Activated CD4-positive, alpha-beta memory T cell treated with anti-CD3 and anti-CD28 coated beads for 36 hours (primary cell): Measurements from ENCODE around the gene TPBGL. TPM values are rescaled to one million over a fixed set of nuclear protein-coding genes. Genes with fewer than 3 reads are reported as not detected.
"Not testable (repeated sequence)": the region's sequence is repeated elsewhere in the genome, so short reads cannot be mapped to it uniquely, and the experiment has no call there.

Experiments
- CTCF ChIA-PET: fragments of 350-600 bp; sonication (Branson Sonifier 250); formaldehyde crosslinking; loops from one replicate; lab custom pipeline; 2021; ENCODE audit warnings: antibody characterized with exemption, inconsistent platforms; lab: Charles Lee
- POLR2A ChIA-PET: fragments of 350-600 bp; sonication (Branson Sonifier 250); formaldehyde crosslinking; loops from one replicate; lab custom pipeline; 2021; ENCODE audit warnings: antibody characterized with exemption; lab: Charles Lee
- DNase-seq: peaks from one replicate; pipeline ENCODE4 v3.0.0-alpha.2; 2020
- H3K27ac Mint-ChIP-seq: one replicate; pipeline ENCODE4 v1.8.0; 2021; ENCODE audit warnings: mixed read lengths
- H3K27me3 Mint-ChIP-seq: one replicate; pipeline ENCODE4 v1.8.0; 2021; ENCODE audit warnings: mixed read lengths
- H3K36me3 Mint-ChIP-seq: one replicate; pipeline ENCODE4 v1.8.0; 2021; ENCODE audit warnings: mixed read lengths
- H3K4me1 Mint-ChIP-seq: one replicate; pipeline ENCODE4 v1.8.0; 2021; ENCODE audit warnings: low read depth, mixed read lengths
- H3K4me3 Mint-ChIP-seq: one replicate; pipeline ENCODE4 v1.8.0; 2021; ENCODE audit warnings: mild to moderate bottlenecking, mixed read lengths
- H3K9me3 Mint-ChIP-seq: one replicate; pipeline ENCODE4 v1.8.0; 2021; ENCODE audit warnings: mixed read lengths
- intact Hi-C: fragments of 100-400 bp; cut with micrococcal nuclease; formaldehyde crosslinking; loops from one replicate; pipeline ENCODE4 v1.15.1; 2023
- total RNA-seq, 2 experiments: library from RNA; stranded (reverse); gene quantifications; one replicate each; pipeline ENCODE4 v1.2.3, GENCODE V29; 2021

Gene TPBGL
- total RNA-seq, 2 experiments from 2014 or later: 0.07 TPM; not detected in 1

GRCh38 chr11:75267171-75267970 lies 26.8 kb downstream of the TPBGL start:
- no peaks in the 10 kb centered on the region for H3K9me3 Mint-ChIP-seq
- no peak overlapping the region for H3K4me3 Mint-ChIP-seq
- ChIA-PET POLR2A (no interaction called here), CTCF (no interaction called here)
- H3K4me1 Mint-ChIP-seq: peaks cover 27% of the 10 kb centered on the region
- intact Hi-C loops: no loop called here
- DNase-seq: no peak
- no peaks in the 10 kb centered on the region for H3K27me3 Mint-ChIP-seq
- H3K36me3 Mint-ChIP-seq: peaks cover 2% of the 10 kb centered on the region
- no peak overlapping the region for H3K27ac Mint-ChIP-seq

GRCh38 chr11:75268626-75269366 lies 28.2 kb downstream of the TPBGL start:
- no peaks in the 10 kb centered on the region for H3K27me3 Mint-ChIP-seq
- no peak for DNase-seq
- ChIA-PET POLR2A (no interaction called here), CTCF (interaction anchor here (0.8 to 3.0 kb wide), 4 partner anchors 11 to 128 kb away, joined by 3 to 22 read pairs (median 5); no protein-coding TSS in a partner anchor)
- intact Hi-C loops: no loop called here
- H3K36me3 Mint-ChIP-seq: peaks cover 2% of the 10 kb centered on the region
- H3K27ac Mint-ChIP-seq: no peak overlapping the region
- peaks cover 30% of the 10 kb centered on the region for H3K4me1 Mint-ChIP-seq
- no peak overlapping the region for H3K4me3 Mint-ChIP-seq
- H3K9me3 Mint-ChIP-seq: no peaks in the 10 kb centered on the region

- H3K27ac Mint-ChIP-seq: no peak overlapping the region
- POLR2A ChIA-PET: no interaction called here
- H3K36me3 Mint-ChIP-seq: peaks cover 2% of the 10 kb centered on the region
- no peak overlapping the region for H3K4me3 Mint-ChIP-seq
- H3K27me3 Mint-ChIP-seq: no peaks in the 10 kb centered on the region
- DNase-seq: no peak
- CTCF ChIA-PET: interaction anchor here (0.8 to 3.0 kb wide), 4 partner anchors 10 to 129 kb away, joined by 3 to 22 read pairs (median 5); no protein-coding TSS in a partner anchor
- H3K9me3 Mint-ChIP-seq: no peaks in the 10 kb centered on the region
- intact Hi-C loops: no loop called here
- peaks cover 29% of the 10 kb centered on the region for H3K4me1 Mint-ChIP-seq
Observed at GRCh38 chr11:75269367-75269660, 28.7 kb downstream of the TPBGL start.

GRCh38 chr11:75269896-75270295 lies 29.3 kb downstream of the TPBGL start:
- peaks cover 2% of the 10 kb centered on the region for H3K36me3 Mint-ChIP-seq
- no peaks in the 10 kb centered on the region for H3K27me3 Mint-ChIP-seq
- CTCF ChIA-PET: interaction anchor here (0.8 to 15.2 kb wide), 8 partner anchors 10 to 1461 kb away, joined by 3 to 435 read pairs (median 6); no protein-coding TSS in a partner anchor
- DNase-seq: no peak
- POLR2A ChIA-PET: no interaction called here
- no peak overlapping the region for H3K27ac Mint-ChIP-seq
- intact Hi-C loops: no loop called here
- no peak overlapping the region for H3K4me3 Mint-ChIP-seq
- H3K9me3 Mint-ChIP-seq: no peaks in the 10 kb centered on the region
- peaks cover 24% of the 10 kb centered on the region for H3K4me1 Mint-ChIP-seq

GRCh38 chr11:75270896-75271418 lies 30.4 kb downstream of the TPBGL start:
- H3K27me3 Mint-ChIP-seq: no peaks in the 10 kb centered on the region
- H3K27ac Mint-ChIP-seq: no peak overlapping the region
- peaks cover 32% of the 10 kb centered on the region for H3K4me1 Mint-ChIP-seq
- no peaks in the 10 kb centered on the region for H3K9me3 Mint-ChIP-seq
- intact Hi-C loops: no loop called here
- H3K36me3 Mint-ChIP-seq: peaks cover 2% of the 10 kb centered on the region
- no peak overlapping the region for H3K4me3 Mint-ChIP-seq
- ChIA-PET CTCF (interaction anchor here (0.6 to 15.2 kb wide), 12 partner anchors 9 to 1460 kb away, joined by 3 to 435 read pairs (median 4); no protein-coding TSS in a partner anchor), POLR2A (interaction anchor here (0.7 kb wide), 1 partner anchor 338 kb away, joined by 4 read pairs; no protein-coding TSS in a partner anchor)
- DNase-seq: no peak

- intact Hi-C loops: no loop called here
Observed at GRCh38 chr11:75271730-75272129, 31.2 kb downstream of the TPBGL start.

GRCh38 chr11:75272391-75272790 lies 31.8 kb downstream of the TPBGL start:
- Mint-ChIP-seq H3K27ac (no peak overlapping the region), H3K4me1 (peaks cover 43% of the 10 kb centered on the region), H3K36me3 (peaks cover 2% of the 10 kb centered on the region), H3K9me3 (no peaks in the 10 kb centered on the region), H3K27me3 (no peaks in the 10 kb centered on the region), H3K4me3 (no peak overlapping the region)
- no peak for DNase-seq
- ChIA-PET POLR2A (no interaction called here), CTCF (interaction anchor here (0.6 to 15.2 kb wide), 7 partner anchors 8 to 343 kb away, joined by 3 to 435 read pairs (median 9); no protein-coding TSS in a partner anchor)
- intact Hi-C loops: no loop called here

More at GRCh38 chr11:75271730-75272129, 31.2 kb downstream of the TPBGL start:
- H3K27ac Mint-ChIP-seq: no peak overlapping the region
- ChIA-PET CTCF (interaction anchor here (0.9 to 15.2 kb wide), 11 partner anchors 8 to 342 kb away, joined by 3 to 435 read pairs (median 6); no protein-coding TSS in a partner anchor), POLR2A (no interaction called here)
- peaks cover 2% of the 10 kb centered on the region for H3K36me3 Mint-ChIP-seq
- DNase-seq: no peak
- H3K9me3 Mint-ChIP-seq: no peaks in the 10 kb centered on the region
- H3K4me3 Mint-ChIP-seq: no peak overlapping the region
- H3K4me1 Mint-ChIP-seq: peaks cover 40% of the 10 kb centered on the region
- no peaks in the 10 kb centered on the region for H3K27me3 Mint-ChIP-seq

GRCh38 chr11:75272821-75273301 lies 32.3 kb downstream of the TPBGL start:
- POLR2A ChIA-PET: no interaction called here
- Mint-ChIP-seq H3K27ac (no peak overlapping the region), H3K4me1 (peaks cover 44% of the 10 kb centered on the region), H3K27me3 (no peaks in the 10 kb centered on the region), H3K36me3 (peaks cover 2% of the 10 kb centered on the region), H3K4me3 (no peak overlapping the region), H3K9me3 (no peaks in the 10 kb centered on the region)
- DNase-seq: no peak
- CTCF ChIA-PET: interaction anchor here (0.6 to 15.2 kb wide), 7 partner anchors 7 to 343 kb away, joined by 3 to 435 read pairs (median 9); no protein-coding TSS in a partner anchor
- intact Hi-C loops: no loop called here

GRCh38 chr11:75273411-75274391 lies 33.1 kb downstream of the TPBGL start:
- ChIA-PET CTCF (interaction anchor here (2.6 to 15.2 kb wide), 3 partner anchors 26 to 112 kb away, joined by 9 to 435 read pairs (median 28); no protein-coding TSS in a partner anchor), POLR2A (no interaction called here)
- Mint-ChIP-seq H3K4me3 (no peak overlapping the region), H3K27me3 (no peaks in the 10 kb centered on the region), H3K36me3 (no peaks in the 10 kb centered on the region), H3K9me3 (no peaks in the 10 kb centered on the region), H3K27ac (peak overlapping the region; percentile 68), H3K4me1 (peaks cover 44% of the 10 kb centered on the region)
- peak; percentile 8 for DNase-seq
- intact Hi-C loops: no loop called here

GRCh38 chr11:75274716-75275115 lies 34.1 kb downstream of the TPBGL start:
- DNase-seq, H3K4me3 Mint-ChIP-seq, H3K27me3 Mint-ChIP-seq, H3K36me3 Mint-ChIP-seq, H3K9me3 Mint-ChIP-seq: not testable (repeated sequence)
- Mint-ChIP-seq H3K4me1 (peaks cover 47% of the 10 kb centered on the region), H3K27ac (peak overlapping the region; percentile 5)
- ChIA-PET POLR2A (interaction anchor here (0.6 kb wide), 1 partner anchor 135 kb away, joined by 3 read pairs; no protein-coding TSS in a partner anchor), CTCF (interaction anchor here (1.6 to 15.2 kb wide), 5 partner anchors 27 to 130 kb away, joined by 5 to 435 read pairs (median 24); no protein-coding TSS in a partner anchor)
- intact Hi-C loops: loop anchor here (1.0 kb wide), 1 partner anchor 110 kb away; no protein-coding TSS in a partner anchor
